Nephron (organoid): ENCODE measurements around the gene C1orf226.
A peak's percentile ranks its signal among the peaks of the same experiment; 100 is the strongest.

Source experiments
- H3K27ac Mint-ChIP-seq, 3 experiments: 2 replicates each; pipeline ENCODE4 v1.8.0; 2020; ENCODE audit warnings: mixed read lengths in 3 of 3, mild to moderate bottlenecking in 2 of 3, moderate library complexity in 1 of 3
- H3K27me3 Mint-ChIP-seq: 2 replicates; pipeline ENCODE4 v1.8.0; 2021; ENCODE audit warnings: low read depth, mild to moderate bottlenecking, moderate library complexity, mixed read lengths
- H3K36me3 Mint-ChIP-seq: 2 replicates; pipeline ENCODE4 v1.8.0; 2020; ENCODE audit warnings: low read depth, mixed read lengths
- H3K4me1 Mint-ChIP-seq: 2 replicates; pipeline ENCODE4 v1.8.0; 2020; ENCODE audit warnings: mixed read lengths
- H3K4me3 Mint-ChIP-seq, 3 experiments: 2 replicates each; pipeline ENCODE4 v1.8.0; 2020; ENCODE audit warnings: mild to moderate bottlenecking in 3 of 3, mixed read lengths in 3 of 3, moderate library complexity in 2 of 3
- H3K9me3 Mint-ChIP-seq: 2 replicates; pipeline ENCODE4 v1.8.0; 2020; ENCODE audit warnings: mixed read lengths
- TF ChIP-seq, protein P1 (sequence below), 3 experiments: fragments of 200-600 bp; sonication (generic); IDR thresholded peaks; one replicate each; pipeline ENCODE4 v1.5.0; 2021; ENCODE audit warnings: antibody characterized with exemption in 3 of 3; ENCODE audit not compliant: unreplicated experiment in 3 of 3

Gene C1orf226

DNA sequence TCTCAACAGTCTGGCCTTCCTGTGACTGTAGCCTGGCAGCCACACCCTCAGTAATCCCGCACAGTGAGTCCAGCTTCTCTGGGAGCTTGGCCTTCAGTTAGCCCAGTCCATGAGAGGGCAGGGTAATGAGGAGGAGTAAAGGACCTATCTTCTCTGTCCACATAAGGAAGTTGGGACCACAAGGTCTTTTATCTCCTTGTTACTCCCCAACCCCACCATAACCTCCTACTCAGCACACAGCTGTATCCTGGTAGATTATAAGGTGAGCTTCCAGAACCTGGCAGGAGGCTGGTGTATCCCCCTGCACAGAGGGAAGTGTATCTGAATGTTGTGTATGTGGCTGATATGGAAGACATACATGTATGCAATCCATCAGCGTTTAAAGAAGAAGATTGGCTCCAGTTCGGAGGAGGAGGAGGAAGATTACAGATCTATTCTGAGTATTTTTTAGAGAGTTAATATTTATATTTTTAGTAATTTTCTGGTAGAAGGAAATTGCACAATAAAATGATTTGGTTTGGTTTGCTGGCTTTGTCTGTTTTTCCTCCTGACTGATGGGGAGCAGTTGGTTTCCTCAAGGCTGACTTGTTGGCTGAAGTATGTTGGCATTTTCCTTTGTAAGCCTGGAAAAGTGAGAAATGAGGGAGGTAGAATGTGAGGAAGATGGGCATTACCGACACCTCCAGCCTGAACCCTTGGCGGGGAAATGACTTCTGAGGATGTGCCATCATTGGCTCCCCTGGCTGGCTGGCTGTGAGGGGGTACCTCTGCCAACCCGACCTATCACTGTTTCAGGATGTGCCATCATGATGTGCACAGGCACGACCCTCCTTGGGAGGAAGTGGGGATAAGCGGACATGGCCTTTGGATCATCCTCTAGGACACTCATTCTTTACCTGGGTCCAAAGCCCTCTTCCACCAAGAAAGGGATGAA, 5.0 kb downstream of the C1orf226 start:
- peak overlapping the region in 2 of 3 experiments; percentile 82 to 96 for H3K27ac Mint-ChIP-seq
- no peaks in the 10 kb centered on the region for H3K27me3 Mint-ChIP-seq
- peaks cover 4% of the 10 kb centered on the region for H3K36me3 Mint-ChIP-seq
- no peak overlapping the region for H3K4me3 Mint-ChIP-seq
- TF ChIP-seq, protein P1, sequence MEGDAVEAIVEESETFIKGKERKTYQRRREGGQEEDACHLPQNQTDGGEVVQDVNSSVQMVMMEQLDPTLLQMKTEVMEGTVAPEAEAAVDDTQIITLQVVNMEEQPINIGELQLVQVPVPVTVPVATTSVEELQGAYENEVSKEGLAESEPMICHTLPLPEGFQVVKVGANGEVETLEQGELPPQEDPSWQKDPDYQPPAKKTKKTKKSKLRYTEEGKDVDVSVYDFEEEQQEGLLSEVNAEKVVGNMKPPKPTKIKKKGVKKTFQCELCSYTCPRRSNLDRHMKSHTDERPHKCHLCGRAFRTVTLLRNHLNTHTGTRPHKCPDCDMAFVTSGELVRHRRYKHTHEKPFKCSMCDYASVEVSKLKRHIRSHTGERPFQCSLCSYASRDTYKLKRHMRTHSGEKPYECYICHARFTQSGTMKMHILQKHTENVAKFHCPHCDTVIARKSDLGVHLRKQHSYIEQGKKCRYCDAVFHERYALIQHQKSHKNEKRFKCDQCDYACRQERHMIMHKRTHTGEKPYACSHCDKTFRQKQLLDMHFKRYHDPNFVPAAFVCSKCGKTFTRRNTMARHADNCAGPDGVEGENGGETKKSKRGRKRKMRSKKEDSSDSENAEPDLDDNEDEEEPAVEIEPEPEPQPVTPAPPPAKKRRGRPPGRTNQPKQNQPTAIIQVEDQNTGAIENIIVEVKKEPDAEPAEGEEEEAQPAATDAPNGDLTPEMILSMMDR (IDR thresholded peaks at IDR 0.05; ENCODE audit: unreplicated experiment in 3 of 3): no peak
- H3K4me1 Mint-ChIP-seq: peaks cover 38% of the 10 kb centered on the region
- H3K9me3 Mint-ChIP-seq: no peaks in the 10 kb centered on the region

- Mint-ChIP-seq H3K27me3 (no peaks in the 10 kb centered on the region), H3K4me1 (peaks cover 43% of the 10 kb centered on the region), H3K27ac (peak overlapping the region; percentile 45 to 96 (median 82)), H3K9me3 (no peaks in the 10 kb centered on the region), H3K4me3 (no peak overlapping the region), H3K36me3 (peaks cover 4% of the 10 kb centered on the region)
- TF ChIP-seq, protein P1 (IDR thresholded peaks at IDR 0.05; ENCODE audit: unreplicated experiment in 3 of 3): no peak
Measured at GRCh38 chr1:162387226-162388082, 5.9 kb downstream of the C1orf226 start.

DNA sequence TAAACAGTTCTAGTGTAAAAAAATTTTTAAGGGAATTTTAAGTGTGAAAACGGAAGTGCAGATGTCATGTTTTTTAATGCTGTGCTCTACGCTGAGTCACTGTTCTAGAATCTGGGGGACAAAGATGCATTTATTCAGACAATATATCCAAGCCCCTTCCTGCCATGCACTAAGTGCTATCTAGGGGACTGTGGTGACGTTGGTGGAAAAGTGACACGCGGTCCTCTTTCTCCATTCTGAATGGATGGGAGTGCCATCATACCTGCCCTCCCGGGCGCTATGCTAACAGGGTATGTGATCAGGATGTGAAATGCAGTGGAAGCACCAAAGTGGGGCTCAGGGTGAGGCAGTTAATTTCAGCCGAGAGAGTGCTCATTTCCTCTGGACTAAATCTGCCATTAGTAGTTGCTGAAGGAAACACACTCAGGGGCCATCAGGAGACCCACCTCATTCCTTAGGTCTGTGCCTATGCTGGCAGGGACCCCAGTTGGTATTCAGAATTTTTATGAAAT, 6.6 kb downstream of the C1orf226 start:
- TF ChIP-seq, protein P1 (IDR thresholded peaks at IDR 0.05; ENCODE audit: unreplicated experiment in 3 of 3): no peak
- Mint-ChIP-seq H3K4me1 (peaks cover 43% of the 10 kb centered on the region), H3K27me3 (no peaks in the 10 kb centered on the region), H3K4me3 (no peak overlapping the region), H3K36me3 (peaks cover 4% of the 10 kb centered on the region), H3K9me3 (no peaks in the 10 kb centered on the region), H3K27ac (peak overlapping the region; percentile 68 to 96 (median 82))

- H3K9me3 Mint-ChIP-seq: no peaks in the 10 kb centered on the region
- TF ChIP-seq, protein P1 (IDR thresholded peaks at IDR 0.05; ENCODE audit: unreplicated experiment in 3 of 3): no peak
- no peak overlapping the region for H3K4me3 Mint-ChIP-seq
- H3K4me1 Mint-ChIP-seq: peaks cover 43% of the 10 kb centered on the region
- H3K27me3 Mint-ChIP-seq: no peaks in the 10 kb centered on the region
- peak overlapping the region; percentile 68 to 93 (median 76) for H3K27ac Mint-ChIP-seq
- H3K36me3 Mint-ChIP-seq: peaks cover 2% of the 10 kb centered on the region
Measured at GRCh38 chr1:162388615-162389014, 7.1 kb downstream of the C1orf226 start.

DNA sequence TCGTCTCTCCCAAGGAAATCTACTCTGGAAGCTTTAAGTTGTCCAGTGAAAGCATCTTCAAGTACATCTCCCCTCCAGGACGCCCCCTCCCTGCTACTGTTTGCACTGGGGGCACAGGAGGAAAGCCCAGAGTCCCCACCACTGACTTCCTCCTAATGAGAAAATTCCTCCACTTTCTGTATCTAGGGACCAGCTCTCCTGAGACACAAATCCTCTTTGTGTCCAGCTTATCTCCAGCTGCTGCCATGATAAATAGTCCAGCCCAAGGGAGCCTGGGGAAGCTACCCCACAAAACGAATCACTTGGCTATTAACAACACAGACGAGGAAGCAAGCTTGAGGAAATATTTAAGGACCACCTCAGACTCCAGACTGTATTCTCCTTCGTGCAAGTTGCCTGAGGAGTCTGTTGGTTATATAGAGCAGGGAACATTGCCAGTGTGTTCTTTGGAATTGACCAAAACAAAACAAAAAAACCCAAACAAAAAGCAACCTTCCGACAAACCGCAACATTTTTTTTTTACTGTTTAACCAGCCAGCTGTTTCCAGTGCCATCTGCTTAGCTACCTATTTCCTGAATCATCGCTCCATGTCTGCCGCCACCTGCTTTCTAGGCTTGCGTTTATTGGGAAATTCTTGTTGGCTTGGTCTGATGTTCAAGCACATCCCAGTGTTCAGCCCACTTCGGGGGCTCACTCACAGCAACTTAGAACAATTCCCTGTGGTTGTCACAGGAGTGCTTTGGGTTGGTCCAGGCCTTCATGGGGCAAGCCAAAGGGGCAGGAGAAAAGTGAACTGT, 7.7 kb downstream of the C1orf226 start:
- no peaks in the 10 kb centered on the region for H3K27me3 Mint-ChIP-seq
- H3K4me1 Mint-ChIP-seq: peaks cover 43% of the 10 kb centered on the region

More for the DNA sequence above, 7.7 kb downstream of the C1orf226 start:
- H3K4me3 Mint-ChIP-seq: no peak overlapping the region
- peak overlapping the region; percentile 68 to 93 (median 76) for H3K27ac Mint-ChIP-seq
- no peaks in the 10 kb centered on the region for H3K36me3 Mint-ChIP-seq
- H3K9me3 Mint-ChIP-seq: no peaks in the 10 kb centered on the region
- TF ChIP-seq, protein P1 (IDR thresholded peaks at IDR 0.05; ENCODE audit: unreplicated experiment in 3 of 3): no peak
